GM15510 (cell line): ENCODE measurements around the gene TAF9B.
A peak's percentile ranks its signal among the peaks of the same experiment; 100 is the strongest.

Experiments used
- POLR2A ChIP-seq: IDR thresholded peaks from 3 replicates; pipeline ENCODE4 v1.6.1; 2011; ENCODE audit warnings: borderline replicate concordance; ENCODE audit not compliant: insufficient read length; ENCODE audit errors: extremely low read depth

The TAF9B gene

DNA sequence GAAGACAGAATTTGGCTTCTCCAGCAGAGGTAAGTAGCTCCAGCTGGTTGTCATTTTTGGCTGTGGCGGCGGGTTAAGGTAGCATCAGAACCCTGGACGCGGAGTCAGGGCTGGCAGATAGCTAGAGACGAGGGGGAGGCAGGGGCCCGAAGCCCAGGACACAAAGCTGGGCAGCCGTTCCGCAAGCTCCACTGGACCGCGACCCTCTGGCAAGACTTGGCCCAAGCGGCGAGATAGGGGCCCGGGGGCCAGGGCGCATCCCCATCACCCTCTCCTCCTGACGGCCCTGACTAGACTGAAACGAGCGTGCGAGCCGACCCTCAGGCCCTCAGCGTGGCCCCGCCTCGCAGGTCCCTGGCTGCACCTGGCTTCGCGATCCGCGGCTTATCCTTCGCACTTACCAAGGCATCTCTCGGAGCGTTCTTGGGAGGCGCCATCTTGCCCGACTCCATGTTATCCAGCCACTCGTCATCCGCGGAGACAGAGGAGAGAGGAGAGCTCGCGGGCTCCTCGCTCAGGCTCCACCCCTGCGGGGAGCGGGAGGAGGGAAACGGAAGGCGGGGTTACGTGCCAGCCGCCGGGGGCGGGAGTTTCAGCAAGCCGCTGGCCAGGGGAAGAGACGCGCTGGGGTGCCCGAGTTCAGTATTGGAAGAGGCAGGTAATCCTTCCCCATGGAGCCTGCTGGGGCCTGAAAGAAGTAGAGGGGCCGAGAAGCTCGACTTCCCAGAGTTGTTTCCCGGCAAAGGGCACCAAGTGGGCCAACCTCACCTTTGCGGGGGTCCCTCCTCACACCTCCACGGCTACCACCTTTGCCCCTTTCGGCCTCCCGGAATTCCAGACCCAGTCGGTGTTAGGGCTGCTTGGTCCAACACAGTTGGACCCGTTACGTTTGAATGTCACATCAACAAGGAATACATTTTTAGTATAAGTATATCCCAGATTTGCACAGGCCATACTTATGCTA is at the start of gene TAF9B:
Gene TAF9B (minus strand): TSS at position 491 of the 964 bp plus-strand sequence. CDS start 39 bp downstream, at position 452.
- TF ChIP-seq POLR2A = peak; percentile 46

- no peak for TF ChIP-seq POLR2A
These were observed 43.4 kb upstream of the TAF9B start for GRCh38 chrX:78182881-78183280.

DNA sequence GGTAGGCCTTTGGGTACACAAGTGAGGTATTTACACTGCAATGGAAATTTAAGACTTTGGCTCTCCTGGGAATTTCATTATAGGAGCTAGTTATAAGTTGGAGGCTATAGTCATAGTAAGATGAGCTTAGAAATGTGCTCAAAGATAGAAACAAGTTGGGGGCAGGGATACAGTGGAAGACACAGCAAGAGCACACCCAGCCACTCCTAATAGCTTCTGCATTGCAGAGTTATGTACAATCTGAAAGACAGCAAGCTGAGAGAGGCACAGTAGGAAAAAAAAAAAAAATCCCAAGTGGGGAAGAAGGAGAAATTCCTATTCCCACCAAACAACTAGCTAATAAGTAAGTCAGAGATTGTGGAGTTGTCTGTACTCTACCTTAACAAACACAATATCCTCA is 41.9 kb upstream of the TAF9B start:
- TF ChIP-seq POLR2A = no peak

GRCh38 chrX:78168065-78168464 is 28.6 kb upstream of the TAF9B start:
- no peak for TF ChIP-seq POLR2A

- TF ChIP-seq POLR2A = no peak
These were observed 26.0 kb upstream of the TAF9B start for GRCh38 chrX:78165425-78165824.

GRCh38 chrX:78140206-78140605 is 756 bp upstream of the TAF9B start:
- TF ChIP-seq POLR2A = no peak

DNA sequence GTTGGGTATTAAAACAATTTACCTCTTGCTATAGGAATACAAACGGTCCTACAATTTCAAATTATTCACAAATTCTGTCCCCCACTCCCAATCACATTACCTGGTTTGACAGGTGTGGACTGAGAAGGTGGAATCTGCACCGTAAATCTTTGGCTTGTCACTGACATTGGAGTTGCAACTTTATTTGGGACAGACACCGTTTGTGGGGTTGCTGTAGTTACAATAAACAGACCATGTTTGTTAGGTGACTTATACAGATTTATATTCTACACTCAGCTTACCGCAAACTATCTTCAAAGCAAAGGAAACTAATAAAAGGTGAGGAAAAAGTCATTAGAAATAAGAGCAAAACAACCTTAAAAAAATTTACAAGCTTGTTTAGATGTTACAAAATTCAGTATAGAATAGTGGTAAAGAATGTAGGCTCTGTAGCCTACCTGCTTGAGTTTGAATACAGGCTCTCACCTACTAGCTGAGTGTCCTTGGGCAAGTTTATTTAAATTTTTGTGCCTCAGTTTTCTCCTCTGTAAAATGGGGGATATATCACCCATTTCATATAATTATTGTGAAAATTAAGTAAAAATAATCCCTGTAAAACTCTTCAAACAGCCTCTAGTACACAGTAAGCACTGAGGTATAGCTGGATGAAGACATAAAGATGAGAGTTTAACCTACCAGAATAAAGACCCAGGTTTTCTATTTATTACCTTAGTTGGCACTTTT is 6.1 kb downstream of the TAF9B start:
- no peak for TF ChIP-seq POLR2A

DNA sequence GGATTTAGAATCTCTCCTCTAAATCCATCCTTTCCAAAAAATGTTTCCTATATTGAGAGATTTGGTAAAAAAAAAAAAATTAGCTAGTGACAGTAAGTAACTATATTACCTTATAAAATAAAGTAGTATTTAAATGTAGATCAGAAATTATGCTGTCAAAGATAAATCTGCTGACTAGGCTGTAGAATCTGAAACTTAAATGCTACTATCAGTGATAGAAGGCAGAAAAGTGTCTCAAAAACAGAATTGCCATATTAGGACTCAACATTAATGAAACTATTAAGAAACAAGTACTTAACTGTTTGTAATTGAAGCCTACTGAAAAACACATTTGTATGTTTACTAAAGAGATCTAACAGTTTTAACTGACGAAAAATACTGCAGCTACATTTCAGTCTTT is 8.3 kb downstream of the TAF9B start:
- no peak for TF ChIP-seq POLR2A

- TF ChIP-seq POLR2A = no peak
These were observed 9.1 kb downstream of the TAF9B start for GRCh38 chrX:78130396-78130795.

GRCh38 chrX:78129714-78130113 is 9.7 kb downstream of the TAF9B start:
- no peak for TF ChIP-seq POLR2A

DNA sequence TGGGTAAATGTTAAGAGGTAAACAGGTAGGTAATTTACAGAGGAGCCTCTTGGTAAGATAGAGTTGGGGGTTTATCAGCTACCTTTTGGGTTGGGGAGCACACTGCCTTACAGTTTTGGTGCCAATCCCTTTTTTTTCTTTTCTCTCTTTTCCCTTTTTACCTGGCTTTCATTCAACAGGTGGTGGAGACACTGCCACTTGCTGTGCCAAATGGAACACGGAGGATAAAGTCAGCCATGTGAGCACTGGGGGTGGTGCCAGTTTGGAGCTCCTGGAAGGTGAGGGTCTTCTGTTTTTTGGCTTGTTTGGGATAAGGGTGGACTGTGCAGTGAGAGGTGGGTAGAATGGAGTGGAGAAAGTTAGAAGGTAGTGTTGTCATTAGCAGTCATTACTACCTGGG is 14.3 kb downstream of the TAF9B start:
- TF ChIP-seq POLR2A = no peak

- no peak for TF ChIP-seq POLR2A
These were observed 15.1 kb downstream of the TAF9B start for GRCh38 chrX:78124307-78124706.

- no peak for TF ChIP-seq POLR2A
These were observed 16.3 kb downstream of the TAF9B start for GRCh38 chrX:78123190-78123589.

DNA sequence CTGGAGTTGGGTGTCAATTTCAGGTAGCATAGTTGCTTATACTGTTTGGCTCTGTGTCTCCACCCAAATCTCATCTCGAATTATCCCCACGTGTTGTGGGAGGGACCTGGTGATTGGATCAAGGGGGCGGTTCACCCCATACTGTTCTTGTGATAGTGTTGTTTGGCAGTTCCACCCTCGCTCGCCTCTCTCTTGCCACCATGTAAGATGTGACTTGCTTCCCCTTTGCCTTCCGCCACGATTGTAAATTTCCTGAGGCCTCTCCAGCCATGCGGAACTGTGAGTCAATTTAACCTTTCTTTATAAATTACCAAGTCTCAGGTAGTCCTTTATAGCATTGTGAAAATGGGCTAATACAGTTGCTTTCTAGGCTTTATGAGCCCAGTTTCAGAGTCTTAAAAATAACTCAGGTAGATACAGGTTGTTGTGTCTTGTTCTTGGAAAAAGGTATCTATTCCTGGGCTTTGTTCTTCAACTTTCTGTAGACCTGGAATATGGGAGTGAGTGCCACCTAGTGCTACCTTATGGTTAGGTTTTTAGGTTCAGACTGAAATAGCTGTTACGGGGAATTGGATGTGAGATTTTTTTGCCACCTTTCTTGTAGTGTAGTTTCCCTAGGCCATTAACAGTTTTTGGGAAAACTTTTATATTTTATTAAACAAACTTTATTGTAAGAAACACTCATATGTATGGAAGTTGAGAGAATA is 19.8 kb downstream of the TAF9B start:
- no peak for TF ChIP-seq POLR2A

DNA sequence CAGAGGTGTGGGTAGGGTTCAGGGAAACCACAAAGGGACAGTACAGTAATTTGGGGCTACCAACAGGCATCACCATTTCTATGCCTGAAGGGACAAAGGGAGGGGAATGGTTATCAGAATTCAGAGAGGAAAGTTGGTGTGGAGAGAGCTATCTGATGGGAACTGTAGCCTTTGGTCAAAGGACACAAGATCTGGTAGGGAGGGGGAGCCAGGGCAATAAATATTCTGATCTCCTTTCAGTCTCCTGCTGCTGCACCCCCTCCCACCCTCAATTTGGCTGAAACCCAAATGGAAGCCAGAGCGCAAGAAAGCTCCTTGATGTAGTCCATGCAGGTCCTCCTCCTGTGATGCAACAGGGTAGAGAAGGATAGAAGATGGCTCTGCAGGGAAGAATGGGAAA is 20.8 kb downstream of the TAF9B start:
- TF ChIP-seq POLR2A = no peak
